K562 (cell line): ENCODE results near the gene PIK3R6. TPM values are rescaled to one million over a fixed set of nuclear protein-coding genes. Genes with fewer than 3 reads are reported as not detected.

ENCODE experiments used
- CHD4 ChIP-seq: fragments of 200-600 bp; sonication (generic); IDR thresholded peaks from 3 replicates; pipeline ENCODE4 v1.6.1; 2012; ENCODE audit warnings: low read depth, mild to moderate bottlenecking, mixed read lengths, low read length, inconsistent platforms; ENCODE audit not compliant: insufficient read depth, insufficient replicate concordance, poor library complexity, severe bottlenecking
- COPS2 ChIP-seq: fragments of 450-650 bp; conservative IDR thresholded peaks from 2 replicates; pipeline ENCODE4 v1.6.1; 2016; ENCODE audit warnings: mild to moderate bottlenecking, moderate library complexity
- ELF4 ChIP-seq: fragments of 450-650 bp; formaldehyde crosslinking; IDR thresholded peaks from 2 replicates; pipeline ENCODE4 v1.4.0; 2022; ENCODE audit warnings: missing genetic modification characterization
- HES1 ChIP-seq: fragments of 450-650 bp; IDR thresholded peaks from 2 replicates; pipeline ENCODE4 v1.6.1; 2016; ENCODE audit warnings: low read depth, mild to moderate bottlenecking, moderate library complexity
- HLTF ChIP-seq: fragments of 450-650 bp; IDR thresholded peaks from 2 replicates; pipeline ENCODE4 v1.6.1; 2016
- MTA1 ChIP-seq: fragments of 450-650 bp; IDR thresholded peaks from 2 replicates; pipeline ENCODE4 v1.6.1; 2017; ENCODE audit warnings: borderline replicate concordance
- NONO ChIP-seq, 2 experiments: fragments of 200-400 bp in 1 of 2; fragments of 450-650 bp in 1 of 2; formaldehyde crosslinking in 1 of 2; IDR thresholded peaks; 2 replicates each; pipeline ENCODE4 v1.6.1; 2017; ENCODE audit warnings: low read depth in 2 of 2, mild to moderate bottlenecking in 2 of 2, moderate library complexity in 2 of 2, low read length in 1 of 2
- POLR3A ChIP-seq: IDR thresholded peaks from 2 replicates; pipeline ENCODE4 v1.6.1; 2011; ENCODE audit warnings: borderline replicate concordance, mild to moderate bottlenecking, moderate library complexity; ENCODE audit not compliant: insufficient read length, insufficient read depth; ENCODE audit errors: extremely low read depth
- RCOR1 ChIP-seq, 2 experiments: IDR thresholded peaks; 2 replicates each; pipeline ENCODE4 v1.6.1; 2012; ENCODE audit warnings: low read depth in 2 of 2, low read length in 2 of 2, borderline replicate concordance in 1 of 2, improper control_type of control experiment in 1 of 2
- RFX7 ChIP-seq: fragments of 250-450 bp; sonication (Bioruptor Pico); IDR thresholded peaks from 2 replicates; pipeline ENCODE4 v1.5.1; 2021; ENCODE audit warnings: mild to moderate bottlenecking
- SIN3B ChIP-seq: fragments of 450-650 bp; IDR thresholded peaks from 2 replicates; pipeline ENCODE4 v1.6.1; 2017; ENCODE audit warnings: low read depth, mild to moderate bottlenecking, moderate library complexity
- SMC3 ChIP-seq: conservative IDR thresholded peaks from 2 replicates; pipeline ENCODE4 v1.6.1; 2011; ENCODE audit warnings: low read depth, low read length, improper control_type of control experiment; ENCODE audit not compliant: insufficient read depth
- SRSF7 ChIP-seq: fragments of 200-400 bp; formaldehyde crosslinking; optimal IDR thresholded peaks from 2 replicates; pipeline ENCODE3; 2017; ENCODE audit warnings: mild to moderate bottlenecking, low read depth, low read length
- TEAD2 ChIP-seq: fragments of 450-650 bp; IDR thresholded peaks from 2 replicates; pipeline ENCODE4 v1.6.1; 2016; ENCODE audit warnings: missing genetic modification characterization, control low read depth, missing compliant biosample characterization
- XRCC4 ChIP-seq: IDR thresholded peaks from one replicate; pipeline ENCODE4 v1.6.1; 2011; ENCODE audit not compliant: insufficient read depth, insufficient read length; ENCODE audit errors: extremely low read depth
- ZFPM2 ChIP-seq: fragments of 250-450 bp; sonication (Bioruptor Pico); IDR thresholded peaks from 2 replicates; pipeline ENCODE4 v1.5.1; 2022; ENCODE audit warnings: mild to moderate bottlenecking
- ZNF12 ChIP-seq: sonication (generic); formaldehyde crosslinking; IDR thresholded peaks from 2 replicates; pipeline ENCODE4 v1.4.0; 2020; ENCODE audit warnings: mild to moderate bottlenecking, missing genetic modification reagents
- ZNF77 ChIP-seq: fragments of 250-450 bp; sonication (Bioruptor Pico); IDR thresholded peaks from 2 replicates; pipeline ENCODE4 v1.5.0; 2020
- polyA plus RNA-seq, 8 experiments: library from polyadenylated mRNA; depleted of rRNA in 4 of 8; stranded (reverse) in 5 of 8; unstranded in 3 of 8; fragments of >200 nt; fragmentation: Nextera tagmentation in 2 of 8; fragmentation: Illumina TruSeq in 1 of 8; extraction: Ambion mirVana in 2 of 8; extraction: Trizol in 1 of 8; gene quantifications; 2 replicates each; pipeline versions ENCODE4 v1.2.1 to v1.2.3, GENCODE V29; 2011 to 2014; ENCODE audit warnings: inconsistent platforms in 1 of 8, missing spikeins in 1 of 8
- total RNA-seq, 7 experiments: library from RNA; depleted of rRNA in 6 of 7; stranded (reverse); fragments of >200 nt in 6 of 7; fragmentation: Illumina TruSeq in 2 of 7; extraction: Trizol in 2 of 7; gene quantifications; 2 replicates each; pipeline versions ENCODE4 v1.2.1 to v1.2.3, GENCODE V29; 2011 to 2021; ENCODE audit warnings: low replicate concordance in 1 of 7
- TF ChIP-seq, protein P1 (sequence below): sonication (generic); formaldehyde crosslinking; IDR thresholded peaks from 2 replicates; pipeline ENCODE4 v1.8.1; 2023; ENCODE audit warnings: mild to moderate bottlenecking, missing genetic modification reagents, moderate library complexity
- TF ChIP-seq, protein P2 (sequence below): fragments of 200-400 bp; formaldehyde crosslinking; IDR thresholded peaks from 2 replicates; pipeline ENCODE4 v1.6.1; 2017; ENCODE audit warnings: mild to moderate bottlenecking, low read depth, low read length, moderate library complexity
- TF ChIP-seq, protein P3 (sequence below): sonication (generic); formaldehyde crosslinking; IDR thresholded peaks from 2 replicates; pipeline ENCODE4 v1.8.0; 2022; ENCODE audit warnings: mild to moderate bottlenecking, missing genetic modification reagents
- TF ChIP-seq, protein P4 (sequence below), 2 experiments: fragments of 450-650 bp; conservative IDR thresholded peaks; 2 replicates each; pipeline ENCODE4 v1.6.1; 2017; ENCODE audit warnings: mild to moderate bottlenecking in 2 of 2, moderate library complexity in 2 of 2

Gene PIK3R6
- total and polyA plus RNA-seq, 9 of the 15 experiments (the other 6 are each of a cell fraction or from before 2014, with no cell fraction given): 0.04 TPM; not detected in 8

GRCh38 chr17:8887834-8888703 is 20.6 kb upstream of the PIK3R6 start (continued):
- TF ChIP-seq ELF4 (CRISPR knock-in tag) (no peak), CHD4 (no peak), ZNF12 (CRISPR knock-in tag) (no peak), XRCC4 (no peak), SIN3B (no peak), NONO (IDR thresholded peaks at IDR 0.05; ENCODE audit: low read depth in 2 of 2, low read length in 1 of 2) (no peak), RCOR1 (IDR thresholded peaks at IDR 0.05; ENCODE audit: borderline replicate concordance in 1 of 2, low read depth in 2 of 2, low read length in 2 of 2) (peak in 1 of 2 experiments; percentile 47; a peak in 2 of 4 replicates), ZFPM2 (CRISPR knock-in tag) (no peak), POLR3A (no peak), HLTF (no peak), RFX7 (CRISPR knock-in tag) (no peak), HES1 (no peak), ZNF77 (CRISPR knock-in tag) (no peak), TEAD2 (tag) (no peak), SMC3 (0 out of 2 replicates have a peak, but pooled peaks have one; percentile 15), SRSF7 (no peak), COPS2 (no peak), MTA1 (no peak)
- TF ChIP-seq, protein P1, sequence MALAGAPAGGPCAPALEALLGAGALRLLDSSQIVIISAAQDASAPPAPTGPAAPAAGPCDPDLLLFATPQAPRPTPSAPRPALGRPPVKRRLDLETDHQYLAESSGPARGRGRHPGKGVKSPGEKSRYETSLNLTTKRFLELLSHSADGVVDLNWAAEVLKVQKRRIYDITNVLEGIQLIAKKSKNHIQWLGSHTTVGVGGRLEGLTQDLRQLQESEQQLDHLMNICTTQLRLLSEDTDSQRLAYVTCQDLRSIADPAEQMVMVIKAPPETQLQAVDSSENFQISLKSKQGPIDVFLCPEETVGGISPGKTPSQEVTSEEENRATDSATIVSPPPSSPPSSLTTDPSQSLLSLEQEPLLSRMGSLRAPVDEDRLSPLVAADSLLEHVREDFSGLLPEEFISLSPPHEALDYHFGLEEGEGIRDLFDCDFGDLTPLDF: no peak
- TF ChIP-seq, protein P2, sequence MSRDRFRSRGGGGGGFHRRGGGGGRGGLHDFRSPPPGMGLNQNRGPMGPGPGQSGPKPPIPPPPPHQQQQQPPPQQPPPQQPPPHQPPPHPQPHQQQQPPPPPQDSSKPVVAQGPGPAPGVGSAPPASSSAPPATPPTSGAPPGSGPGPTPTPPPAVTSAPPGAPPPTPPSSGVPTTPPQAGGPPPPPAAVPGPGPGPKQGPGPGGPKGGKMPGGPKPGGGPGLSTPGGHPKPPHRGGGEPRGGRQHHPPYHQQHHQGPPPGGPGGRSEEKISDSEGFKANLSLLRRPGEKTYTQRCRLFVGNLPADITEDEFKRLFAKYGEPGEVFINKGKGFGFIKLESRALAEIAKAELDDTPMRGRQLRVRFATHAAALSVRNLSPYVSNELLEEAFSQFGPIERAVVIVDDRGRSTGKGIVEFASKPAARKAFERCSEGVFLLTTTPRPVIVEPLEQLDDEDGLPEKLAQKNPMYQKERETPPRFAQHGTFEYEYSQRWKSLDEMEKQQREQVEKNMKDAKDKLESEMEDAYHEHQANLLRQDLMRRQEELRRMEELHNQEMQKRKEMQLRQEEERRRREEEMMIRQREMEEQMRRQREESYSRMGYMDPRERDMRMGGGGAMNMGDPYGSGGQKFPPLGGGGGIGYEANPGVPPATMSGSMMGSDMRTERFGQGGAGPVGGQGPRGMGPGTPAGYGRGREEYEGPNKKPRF: no peak
- TF ChIP-seq, protein P3, sequence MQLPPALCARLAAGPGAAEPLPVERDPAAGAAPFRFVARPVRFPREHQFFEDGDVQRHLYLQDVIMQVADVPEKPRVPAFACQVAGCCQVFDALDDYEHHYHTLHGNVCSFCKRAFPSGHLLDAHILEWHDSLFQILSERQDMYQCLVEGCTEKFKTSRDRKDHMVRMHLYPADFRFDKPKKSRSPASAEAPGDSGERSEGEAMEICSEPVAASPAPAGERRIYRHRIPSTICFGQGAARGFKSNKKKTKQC (CRISPR knock-in tag): no peak
- TF ChIP-seq, protein P4, sequence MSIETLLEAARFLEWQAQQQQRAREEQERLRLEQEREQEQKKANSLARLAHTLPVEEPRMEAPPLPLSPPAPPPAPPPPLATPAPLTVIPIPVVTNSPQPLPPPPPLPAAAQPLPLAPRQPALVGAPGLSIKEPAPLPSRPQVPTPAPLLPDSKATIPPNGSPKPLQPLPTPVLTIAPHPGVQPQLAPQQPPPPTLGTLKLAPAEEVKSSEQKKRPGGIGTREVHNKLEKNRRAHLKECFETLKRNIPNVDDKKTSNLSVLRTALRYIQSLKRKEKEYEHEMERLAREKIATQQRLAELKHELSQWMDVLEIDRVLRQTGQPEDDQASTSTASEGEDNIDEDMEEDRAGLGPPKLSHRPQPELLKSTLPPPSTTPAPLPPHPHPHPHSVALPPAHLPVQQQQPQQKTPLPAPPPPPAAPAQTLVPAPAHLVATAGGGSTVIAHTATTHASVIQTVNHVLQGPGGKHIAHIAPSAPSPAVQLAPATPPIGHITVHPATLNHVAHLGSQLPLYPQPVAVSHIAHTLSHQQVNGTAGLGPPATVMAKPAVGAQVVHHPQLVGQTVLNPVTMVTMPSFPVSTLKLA (conservative IDR thresholded peaks at IDR 0.05): no peak
